Thyroid gland (tissue), 4 donors: ENCODE results near the gene TMEM176A. TPM values are rescaled to one million over a fixed set of nuclear protein-coding genes. Genes with fewer than 3 reads are reported as not detected.
A peak's percentile ranks its signal among the peaks of the same experiment; 100 is the strongest.

ENCODE experiments used
- DNase-seq, 2 donors: peaks; one replicate each; pipeline ENCODE4 v3.0.0-alpha.2; 2019
- H3K27ac ChIP-seq, 3 donors: fragments of 200-600 bp; sonication (generic); 1 replicate in 2 of 3; 2 replicates in 1 of 3; pipeline ENCODE4 v1.5.1; 2016 to 2019; ENCODE audit warnings: mild to moderate bottlenecking in 1 of 3, moderate library complexity in 1 of 3
- H3K27me3 ChIP-seq: fragments of 200-600 bp; sonication (generic); one replicate; pipeline ENCODE4 v1.5.1; 2019
- H3K36me3 ChIP-seq, 2 donors: fragments of 200-600 bp; sonication (generic); one replicate each; pipeline ENCODE4 v1.5.1; 2016 to 2019
- H3K4me1 ChIP-seq, 2 donors: fragments of 200-600 bp; sonication (generic); one replicate each; pipeline ENCODE4 v1.5.1; 2017 to 2019
- H3K4me3 ChIP-seq, 3 donors: fragments of 200-600 bp; sonication (generic); replicated peaks in 1 of 3; 1 replicate in 2 of 3; 2 replicates in 1 of 3; pipeline ENCODE4 v1.5.1; 2016; ENCODE audit warnings: mild to moderate bottlenecking in 1 of 3
- H3K9me3 ChIP-seq: fragments of 200-600 bp; sonication (generic); one replicate; pipeline ENCODE4 v1.5.1; 2017
- POLR2A ChIP-seq, 2 donors: fragments of 450-650 bp; IDR thresholded peaks; one replicate each; pipeline ENCODE4 v1.6.1; 2017; ENCODE audit warnings: antibody characterized with exemption in 2 of 2, mild to moderate bottlenecking in 2 of 2, moderate library complexity in 1 of 2
- WGBS, 2 donors: methylation state at CpG; one replicate each; pipeline ENCODE4 v1.1.5; 2017; 5-methylcytosine and 5-hydroxymethylcytosine counted together
- intact Hi-C: fragments of 100-400 bp; cut with DNase I; formaldehyde crosslinking; loops from one replicate; pipeline ENCODE4 v1.15.1; 2023
- total RNA-seq, 4 donors: library from RNA; depleted of rRNA; stranded (reverse); fragments of >200 nt; gene quantifications; one replicate each; pipeline ENCODE4 v1.2.3, GENCODE V29; 2016
- TF ChIP-seq, protein P1 (sequence below), 6 experiments: fragments of 200-600 bp in 3 of 6; fragments of 450-650 bp in 3 of 6; sonication (generic) in 3 of 6; IDR thresholded peaks; one replicate each; pipeline ENCODE4 v1.5.1; 2016 to 2019; ENCODE audit warnings: antibody characterized with exemption in 6 of 6, mild to moderate bottlenecking in 2 of 6, inconsistent platforms in 1 of 6, moderate library complexity in 1 of 6

Gene TMEM176A
- total RNA-seq, 4 donors from 2014 or later, result 3.7 to 34.0 (median 14.7) TPM

GRCh38 chr7:150787321-150788281 lies 13.0 kb upstream of the TMEM176A start:
- WGBS, 2 donors, result 53 to 56% methylated on average over 10 of the region's 10 CpGs
- intact Hi-C loops, result no loop called here

GRCh38 chr7:150788474-150789269 lies 11.9 kb upstream of the TMEM176A start:
- H3K4me1 ChIP-seq, result peaks cover 0 to 7% of the 10 kb centered on the region in 2 donors
- no peak for TF ChIP-seq POLR2A (IDR thresholded peaks at IDR 0.05)
- no peak overlapping the region for H3K4me3 ChIP-seq
- no peaks in the 10 kb centered on the region for H3K27me3 ChIP-seq
- no peaks in the 10 kb centered on the region for H3K36me3 ChIP-seq
- no peaks in the 10 kb centered on the region for H3K9me3 ChIP-seq
- no peak for DNase-seq
- intact Hi-C loops, result no loop called here
- H3K27ac ChIP-seq, result peak overlapping the region in 1 of 3 donors; percentile 73
- 70 to 84% methylated on average over 9 of the region's 9 CpGs for WGBS, 2 donors

More at GRCh38 chr7:150787321-150788281, 13.0 kb upstream of the TMEM176A start:
- DNase-seq, result no peak
- no peak overlapping the region for H3K4me3 ChIP-seq
- H3K27me3 ChIP-seq, result no peaks in the 10 kb centered on the region
- no peak for TF ChIP-seq POLR2A (IDR thresholded peaks at IDR 0.05)
- TF ChIP-seq, protein P1, sequence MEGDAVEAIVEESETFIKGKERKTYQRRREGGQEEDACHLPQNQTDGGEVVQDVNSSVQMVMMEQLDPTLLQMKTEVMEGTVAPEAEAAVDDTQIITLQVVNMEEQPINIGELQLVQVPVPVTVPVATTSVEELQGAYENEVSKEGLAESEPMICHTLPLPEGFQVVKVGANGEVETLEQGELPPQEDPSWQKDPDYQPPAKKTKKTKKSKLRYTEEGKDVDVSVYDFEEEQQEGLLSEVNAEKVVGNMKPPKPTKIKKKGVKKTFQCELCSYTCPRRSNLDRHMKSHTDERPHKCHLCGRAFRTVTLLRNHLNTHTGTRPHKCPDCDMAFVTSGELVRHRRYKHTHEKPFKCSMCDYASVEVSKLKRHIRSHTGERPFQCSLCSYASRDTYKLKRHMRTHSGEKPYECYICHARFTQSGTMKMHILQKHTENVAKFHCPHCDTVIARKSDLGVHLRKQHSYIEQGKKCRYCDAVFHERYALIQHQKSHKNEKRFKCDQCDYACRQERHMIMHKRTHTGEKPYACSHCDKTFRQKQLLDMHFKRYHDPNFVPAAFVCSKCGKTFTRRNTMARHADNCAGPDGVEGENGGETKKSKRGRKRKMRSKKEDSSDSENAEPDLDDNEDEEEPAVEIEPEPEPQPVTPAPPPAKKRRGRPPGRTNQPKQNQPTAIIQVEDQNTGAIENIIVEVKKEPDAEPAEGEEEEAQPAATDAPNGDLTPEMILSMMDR (IDR thresholded peaks at IDR 0.05), result no peak
- peaks cover 0 to 7% of the 10 kb centered on the region in 2 donors for H3K4me1 ChIP-seq
- no peaks in the 10 kb centered on the region for H3K9me3 ChIP-seq
- H3K27ac ChIP-seq, result peak overlapping the region; percentile 10 to 73 (median 52)
- H3K36me3 ChIP-seq, result no peaks in the 10 kb centered on the region

DNA sequence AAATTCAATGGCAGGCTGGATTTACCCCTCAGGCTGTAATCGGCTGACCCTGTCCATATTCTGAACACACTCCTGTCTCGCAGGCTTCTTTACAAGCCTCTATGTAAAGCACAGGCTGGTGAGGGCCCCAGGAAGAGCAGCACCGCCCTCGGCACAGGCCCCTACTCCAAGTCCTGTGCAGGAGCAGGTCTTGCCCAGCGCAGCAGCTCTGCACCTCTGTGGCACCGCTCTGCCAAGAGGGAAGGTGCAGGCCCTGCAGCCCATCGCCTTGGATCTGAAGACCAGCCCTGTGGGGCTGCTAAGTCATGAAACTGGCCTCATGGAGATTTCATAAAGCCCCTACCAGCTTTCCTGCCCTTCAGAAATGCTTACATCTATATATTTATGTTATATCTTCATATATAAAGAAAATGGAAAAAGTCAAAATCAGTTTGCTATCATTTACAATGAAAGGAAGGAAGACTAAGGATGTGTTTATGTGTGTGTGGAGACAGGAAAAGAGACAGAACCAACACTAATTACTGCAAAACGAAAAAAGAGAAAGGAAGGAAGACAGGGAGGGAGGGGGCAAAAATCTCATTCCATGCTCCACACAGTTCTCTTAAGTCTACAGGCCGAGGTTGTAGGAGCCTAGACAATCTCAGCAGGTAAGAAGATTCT lies 10.0 kb upstream of the TMEM176A start:
- H3K4me3 ChIP-seq, result no peak overlapping the region
- H3K36me3 ChIP-seq, result no peaks in the 10 kb centered on the region
- H3K27ac ChIP-seq, result no peak overlapping the region
- H3K4me1 ChIP-seq, result peaks cover 0 to 7% of the 10 kb centered on the region in 2 donors
- TF ChIP-seq, protein P1 (IDR thresholded peaks at IDR 0.05), result no peak
- TF ChIP-seq POLR2A (IDR thresholded peaks at IDR 0.05), result no peak
- WGBS, 2 donors, result 79 to 86% methylated on average over 8 to 9 of the region's 9 CpGs
- H3K9me3 ChIP-seq, result no peaks in the 10 kb centered on the region
- intact Hi-C loops, result no loop called here
- no peaks in the 10 kb centered on the region for H3K27me3 ChIP-seq
- DNase-seq, result no peak

DNA sequence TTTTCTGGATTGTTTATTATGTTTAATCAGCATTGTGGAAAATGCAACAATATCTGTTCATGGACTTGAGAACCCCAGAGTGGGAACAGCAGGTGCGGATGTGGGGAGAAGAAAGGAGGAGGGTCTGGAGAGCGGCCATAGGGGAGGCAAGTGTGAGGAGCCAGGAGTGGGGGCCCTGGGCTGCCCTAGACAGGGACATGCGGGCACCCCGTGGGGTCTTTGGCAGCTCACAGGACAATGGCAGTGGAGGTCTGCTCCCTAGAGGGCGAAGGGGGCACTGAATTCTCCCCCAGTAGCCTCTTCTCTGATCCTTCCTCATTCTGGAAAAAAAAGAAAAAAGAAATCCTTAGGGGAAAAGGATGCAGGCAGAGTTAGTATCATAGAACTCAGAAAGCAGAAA lies 9.3 kb upstream of the TMEM176A start:
- Histone ChIP-seq H3K4me3 (no peak overlapping the region), H3K4me1 (peaks cover 0 to 7% of the 10 kb centered on the region in 2 donors), H3K27me3 (no peaks in the 10 kb centered on the region), H3K36me3 (no peaks in the 10 kb centered on the region), H3K27ac (no peak overlapping the region), H3K9me3 (no peaks in the 10 kb centered on the region)
- no peak for DNase-seq
- intact Hi-C loops, result no loop called here
- TF ChIP-seq, protein P1 (IDR thresholded peaks at IDR 0.05), result no peak
- no peak for TF ChIP-seq POLR2A (IDR thresholded peaks at IDR 0.05)
- WGBS, 2 donors, result 89 to 90% methylated on average over 5 of the region's 5 CpGs

DNA sequence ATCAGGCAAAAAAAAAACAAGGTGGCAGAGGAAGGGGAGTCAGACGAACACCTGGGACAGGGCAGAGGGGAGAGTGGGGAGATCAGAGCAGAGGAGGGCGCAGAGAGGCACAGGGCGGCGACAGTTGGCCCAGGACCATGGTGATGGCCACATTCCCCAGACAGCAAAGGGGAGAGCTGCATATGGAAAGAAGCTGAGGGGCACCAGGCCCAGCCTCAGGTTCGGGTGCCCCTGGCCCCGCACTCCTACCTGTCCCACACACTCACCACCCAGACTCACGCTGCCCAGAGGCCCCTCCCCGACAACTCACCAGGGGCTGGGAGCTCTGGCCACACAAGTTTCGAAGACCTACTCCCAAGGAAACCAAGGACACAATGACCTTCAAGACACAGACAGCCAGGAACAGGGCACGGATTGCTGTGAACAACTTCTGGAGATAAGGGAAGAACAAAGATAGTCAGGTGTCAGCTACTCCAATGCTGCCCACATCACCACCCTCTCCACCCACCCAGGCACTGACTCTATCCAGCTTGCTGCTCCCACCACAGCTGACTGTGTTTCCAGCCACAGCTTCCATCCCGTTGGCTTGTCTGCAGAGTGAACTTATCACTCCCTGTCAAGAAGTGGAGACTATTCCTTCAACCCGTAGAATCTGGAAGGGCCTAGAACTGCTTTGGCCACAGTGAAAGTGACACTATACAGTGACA lies 8.7 kb upstream of the TMEM176A start:
- DNase-seq, result no peak
- H3K27ac ChIP-seq, result no peak overlapping the region

More for the DNA sequence above, 8.7 kb upstream of the TMEM176A start:
- Histone ChIP-seq H3K4me3 (no peak overlapping the region), H3K27me3 (no peaks in the 10 kb centered on the region), H3K36me3 (no peaks in the 10 kb centered on the region), H3K4me1 (peaks cover 0 to 7% of the 10 kb centered on the region in 2 donors), H3K9me3 (no peaks in the 10 kb centered on the region)
- intact Hi-C loops, result no loop called here
- 89 to 93% methylated on average over 11 of the region's 12 CpGs for WGBS, 2 donors
- no peak for TF ChIP-seq POLR2A (IDR thresholded peaks at IDR 0.05)
- TF ChIP-seq, protein P1 (IDR thresholded peaks at IDR 0.05), result no peak
